SK-N-SH (cell line): ENCODE results near the gene PCBP3. TPM values are rescaled to one million over a fixed set of nuclear protein-coding genes. Genes with fewer than 3 reads are reported as not detected.
A peak's percentile ranks its signal among the peaks of the same experiment; 100 is the strongest.

Experiments used
- CTCF ChIA-PET: fragments of 300-600, 350-600 bp; formaldehyde crosslinking; extraction: SDS; loops from one replicate; lab custom pipeline; 2021; lab: Yijun Ruan, JAX
- POLR2A ChIA-PET: fragments of 350-600 bp; sonication (Branson Sonifier 250); formaldehyde crosslinking; extraction: SDS; loops from one replicate; lab custom pipeline; 2020; ENCODE audit warnings: antibody characterized with exemption, inconsistent platforms; lab: Yijun Ruan, JAX
- DNase-seq: peaks from one replicate; pipeline ENCODE4 v3.0.0; 2012
- H2AFZ ChIP-seq: fragments of 200-600 bp; sonication (generic); 2 replicates; pipeline ENCODE4 v1.8.1; 2016; ENCODE audit warnings: antibody characterized with exemption, mild to moderate bottlenecking, low read depth
- H3F3A ChIP-seq: fragments of 200-600 bp; sonication (generic); replicated peaks from 2 replicates; pipeline ENCODE3; 2016; ENCODE audit warnings: antibody characterized with exemption, mild to moderate bottlenecking; ENCODE audit not compliant: insufficient read depth
- H3K27ac ChIP-seq, 2 experiments: fragments of 200-500 bp in 1 of 2; fragments of 200-600 bp in 1 of 2; sonication (Bioruptor generic) in 1 of 2; sonication (generic), shearing (Covaris generic) in 1 of 2; 2 replicates each; pipeline versions ENCODE4 v1.5.1 to v1.6.1; 2014 to 2016; ENCODE audit warnings: low read depth in 2 of 2, inconsistent platforms in 1 of 2, low read length in 1 of 2, mild to moderate bottlenecking in 1 of 2, mixed read lengths in 1 of 2
- H3K27me3 ChIP-seq: fragments of 200-600 bp; sonication (generic), shearing (Covaris generic); 2 replicates; pipeline ENCODE4 v1.6.1; 2016; ENCODE audit warnings: mixed run types; ENCODE audit not compliant: insufficient read depth
- H3K36me3 ChIP-seq, 2 experiments: fragments of 200-500 bp in 1 of 2; fragments of 200-600 bp in 1 of 2; sonication (Bioruptor generic) in 1 of 2; sonication (generic) in 1 of 2; replicated peaks in 1 of 2; 2 replicates each; pipeline versions ENCODE3 to v1.5.1; 2014 to 2016; ENCODE audit warnings: low read length in 1 of 2, mild to moderate bottlenecking in 1 of 2; ENCODE audit not compliant: insufficient read depth in 2 of 2, control insufficient read depth in 1 of 2
- H3K4me1 ChIP-seq, 2 experiments: fragments of 200-500 bp in 1 of 2; fragments of 200-600 bp in 1 of 2; sonication (Bioruptor generic) in 1 of 2; sonication (generic), shearing (Covaris generic) in 1 of 2; 2 replicates each; pipeline versions ENCODE4 v1.5.1 to v1.6.1; 2014 to 2016; ENCODE audit warnings: low read depth in 1 of 2, low read length in 1 of 2, mixed run types in 1 of 2; ENCODE audit not compliant: insufficient read depth in 2 of 2, control insufficient read depth in 1 of 2
- H3K4me2 ChIP-seq: fragments of 200-600 bp; sonication (generic), shearing (Covaris generic); 2 replicates; pipeline ENCODE4 v1.6.1; 2017; ENCODE audit warnings: mixed run types
- H3K4me3 ChIP-seq, 2 experiments: fragments of 200-500 bp in 1 of 2; fragments of 200-600 bp in 1 of 2; sonication (Bioruptor generic) in 1 of 2; sonication (generic), shearing (Covaris generic) in 1 of 2; 2 replicates each; pipeline versions ENCODE4 v1.5.1 to v1.8.1; 2014 to 2016; ENCODE audit warnings: low read depth in 2 of 2, inconsistent platforms in 1 of 2, low read length in 1 of 2, mild to moderate bottlenecking in 1 of 2, mixed read lengths in 1 of 2, moderate library complexity in 1 of 2
- H3K79me2 ChIP-seq: fragments of 200-600 bp; sonication (generic); 2 replicates; pipeline ENCODE4 v1.8.1; 2017; ENCODE audit warnings: mild to moderate bottlenecking; ENCODE audit not compliant: insufficient read depth
- H3K9ac ChIP-seq: fragments of 200-600 bp; sonication (generic); 2 replicates; pipeline ENCODE4 v1.6.1; 2017; ENCODE audit warnings: mixed run types
- H3K9me2 ChIP-seq: fragments of 200-600 bp; sonication (generic); 2 replicates; pipeline ENCODE4 v1.6.1; 2017; ENCODE audit warnings: mixed run types
- H3K9me3 ChIP-seq: fragments of 200-600 bp; sonication (generic); 2 replicates; pipeline ENCODE4 v1.6.1; 2017; ENCODE audit warnings: mixed run types, mild to moderate bottlenecking, moderate library complexity
- H4K20me1 ChIP-seq: fragments of 200-600 bp; sonication (generic); 2 replicates; pipeline ENCODE4 v1.6.1; 2017; ENCODE audit warnings: mild to moderate bottlenecking, mixed run types; ENCODE audit not compliant: insufficient read depth
- CHD2 ChIP-seq: fragments of 150-350 bp; IDR thresholded peaks from 2 replicates; pipeline ENCODE4 v1.6.1; 2018; ENCODE audit warnings: low read length; ENCODE audit not compliant: partially characterized antibody
- ELF1 ChIP-seq: IDR thresholded peaks from 2 replicates; pipeline ENCODE4 v1.4.0; 2012
- EP300 ChIP-seq, 2 experiments: IDR thresholded peaks; 2 replicates each; pipeline versions ENCODE4 v1.4.0 to v1.6.1; 2012; ENCODE audit warnings: borderline replicate concordance in 1 of 2, low read depth in 1 of 2, low read length in 1 of 2
- EZH2phosphoT487 ChIP-seq: fragments of 200-600 bp; sonication (generic); IDR thresholded peaks from 2 replicates; pipeline ENCODE4 v1.6.1; 2017; ENCODE audit warnings: low read depth, mixed run types, mild to moderate bottlenecking, antibody characterized with exemption, moderate library complexity, borderline replicate concordance
- FOSL2 ChIP-seq: IDR thresholded peaks from 2 replicates; pipeline ENCODE4 v1.4.0; 2012; ENCODE audit warnings: low read depth, mild to moderate bottlenecking, moderate library complexity, borderline replicate concordance
- FOXJ3 ChIP-seq: sonication (generic); formaldehyde crosslinking; IDR thresholded peaks from 2 replicates; pipeline ENCODE4 v1.5.1; 2020; ENCODE audit warnings: mild to moderate bottlenecking, missing genetic modification reagents
- FOXM1 ChIP-seq: IDR thresholded peaks from 2 replicates; pipeline ENCODE4 v1.4.0; 2012; ENCODE audit warnings: low read depth, mild to moderate bottlenecking
- MXI1 ChIP-seq: IDR thresholded peaks from 2 replicates; pipeline ENCODE4 v1.6.1; 2012; ENCODE audit warnings: mild to moderate bottlenecking, low read depth, low read length, improper control_type of control experiment
- NFIC ChIP-seq: IDR thresholded peaks from 2 replicates; pipeline ENCODE4 v1.4.0; 2012; ENCODE audit warnings: borderline replicate concordance
- POLR2AphosphoS5 ChIP-seq: IDR thresholded peaks from 2 replicates; pipeline ENCODE4 v1.6.1; 2012; ENCODE audit warnings: low read depth, low read length
- RCOR1 ChIP-seq: fragments of 150-350 bp; IDR thresholded peaks from 2 replicates; pipeline ENCODE4 v1.6.1; 2017; ENCODE audit warnings: antibody characterized with exemption, low read length
- RXRA ChIP-seq: IDR thresholded peaks from 2 replicates; pipeline ENCODE4 v1.4.0; 2012; ENCODE audit warnings: low read depth, mild to moderate bottlenecking, borderline replicate concordance
- SIN3A ChIP-seq: IDR thresholded peaks from 2 replicates; pipeline ENCODE4 v1.6.1; 2012; ENCODE audit warnings: low read depth, mild to moderate bottlenecking, low read length, moderate library complexity, borderline replicate concordance
- SMC3 ChIP-seq: IDR thresholded peaks from 2 replicates; pipeline ENCODE4 v1.6.1; 2012; ENCODE audit warnings: low read depth, low read length, improper control_type of control experiment
- WGBS: methylation state at CpG from one replicate; pipeline ENCODE4 v1.1.6; 2017; ENCODE audit warnings: low lambda C conversion rate; 5-methylcytosine and 5-hydroxymethylcytosine counted together
- polyA plus RNA-seq, 3 experiments: library from polyadenylated mRNA; depleted of rRNA; stranded (reverse); fragments of >200 nt; gene quantifications; 2 replicates each; pipeline ENCODE4 v1.2.3, GENCODE V29; 2012
- TF ChIP-seq, protein P1 (sequence below): IDR thresholded peaks from 2 replicates; pipeline ENCODE4 v1.6.1; 2012; ENCODE audit warnings: mild to moderate bottlenecking, low read depth, low read length, moderate library complexity
- TF ChIP-seq, protein P2 (sequence below): IDR thresholded peaks from 2 replicates; pipeline ENCODE4 v1.4.0; 2012; ENCODE audit warnings: low read depth, borderline replicate concordance

PCBP3 gene
- polyA plus RNA-seq, 1 of the 3 experiments (the other 2 are of a cell fraction), result 9.5 TPM

DNA sequence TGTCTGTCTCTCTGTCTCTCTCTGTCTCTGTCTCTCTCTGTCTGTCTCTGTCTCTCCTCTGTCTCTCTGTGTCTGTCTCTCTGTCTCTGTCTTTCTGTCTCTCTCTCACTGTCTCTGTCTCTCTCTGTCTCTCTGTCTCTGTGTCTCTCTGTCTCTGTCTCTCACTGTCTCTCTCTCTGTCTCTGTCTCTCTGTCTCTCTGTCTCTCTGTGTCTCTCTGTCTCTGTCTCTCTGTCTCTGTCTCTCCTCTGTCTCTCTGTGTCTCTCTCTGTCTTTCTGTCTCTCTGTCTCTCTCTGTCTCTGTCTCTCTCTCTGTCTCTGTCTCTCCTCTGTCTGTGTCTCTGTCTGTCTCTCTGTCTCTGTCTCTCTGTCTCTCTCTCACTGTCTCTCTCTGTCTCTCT, 337.2 kb downstream of the PCBP3 start:
- Histone ChIP-seq H2AFZ (peak overlapping the region; percentile 67; the same call in 1 of the 2 replicates), H3F3A (peaks cover 11% of the 10 kb centered on the region), H3K27me3 (no peaks in the 10 kb centered on the region), H4K20me1 (no peaks in the 10 kb centered on the region), H3K27ac (peak overlapping the region; percentile 74 to 84; a peak in 3 of 4 replicates), H3K9ac (peak overlapping the region; percentile 57; the same call in 1 of the 2 replicates), H3K9me3 (no peaks in the 10 kb centered on the region), H3K36me3 (peaks cover 0 to 7% of the 10 kb centered on the region in 2 experiments), H3K4me3 (peak overlapping the region; percentile 40 to 58; a peak in 3 of 4 replicates), H3K4me1 (peaks cover 7 to 32% of the 10 kb centered on the region in 2 experiments; a peak in 2 of 4 replicates), H3K4me2 (peak overlapping the region; percentile 72), H3K79me2 (peaks cover 12% of the 10 kb centered on the region), H3K9me2 (no peaks in the 10 kb centered on the region)
- POLR2A ChIA-PET, result interaction anchor here (1.1 to 1.2 kb wide), 3 partner anchors 8 to 60 kb away, joined by 3 to 7 read pairs (median 3); no protein-coding TSS in a partner anchor
- CTCF ChIA-PET, result interaction anchor here (0.8 to 2.8 kb wide), 2 partner anchors 7 to 9 kb away, joined by 4 to 8 read pairs; no protein-coding TSS in a partner anchor
- no peak for TF ChIP-seq MXI1
- no peak for TF ChIP-seq RXRA
- no peak for TF ChIP-seq FOXM1
- no peak for TF ChIP-seq EZH2phosphoT487
- TF ChIP-seq, protein P1, sequence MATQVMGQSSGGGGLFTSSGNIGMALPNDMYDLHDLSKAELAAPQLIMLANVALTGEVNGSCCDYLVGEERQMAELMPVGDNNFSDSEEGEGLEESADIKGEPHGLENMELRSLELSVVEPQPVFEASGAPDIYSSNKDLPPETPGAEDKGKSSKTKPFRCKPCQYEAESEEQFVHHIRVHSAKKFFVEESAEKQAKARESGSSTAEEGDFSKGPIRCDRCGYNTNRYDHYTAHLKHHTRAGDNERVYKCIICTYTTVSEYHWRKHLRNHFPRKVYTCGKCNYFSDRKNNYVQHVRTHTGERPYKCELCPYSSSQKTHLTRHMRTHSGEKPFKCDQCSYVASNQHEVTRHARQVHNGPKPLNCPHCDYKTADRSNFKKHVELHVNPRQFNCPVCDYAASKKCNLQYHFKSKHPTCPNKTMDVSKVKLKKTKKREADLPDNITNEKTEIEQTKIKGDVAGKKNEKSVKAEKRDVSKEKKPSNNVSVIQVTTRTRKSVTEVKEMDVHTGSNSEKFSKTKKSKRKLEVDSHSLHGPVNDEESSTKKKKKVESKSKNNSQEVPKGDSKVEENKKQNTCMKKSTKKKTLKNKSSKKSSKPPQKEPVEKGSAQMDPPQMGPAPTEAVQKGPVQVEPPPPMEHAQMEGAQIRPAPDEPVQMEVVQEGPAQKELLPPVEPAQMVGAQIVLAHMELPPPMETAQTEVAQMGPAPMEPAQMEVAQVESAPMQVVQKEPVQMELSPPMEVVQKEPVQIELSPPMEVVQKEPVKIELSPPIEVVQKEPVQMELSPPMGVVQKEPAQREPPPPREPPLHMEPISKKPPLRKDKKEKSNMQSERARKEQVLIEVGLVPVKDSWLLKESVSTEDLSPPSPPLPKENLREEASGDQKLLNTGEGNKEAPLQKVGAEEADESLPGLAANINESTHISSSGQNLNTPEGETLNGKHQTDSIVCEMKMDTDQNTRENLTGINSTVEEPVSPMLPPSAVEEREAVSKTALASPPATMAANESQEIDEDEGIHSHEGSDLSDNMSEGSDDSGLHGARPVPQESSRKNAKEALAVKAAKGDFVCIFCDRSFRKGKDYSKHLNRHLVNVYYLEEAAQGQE, result no peak
- no peak for TF ChIP-seq EP300 (IDR thresholded peaks at IDR 0.05; ENCODE audit: borderline replicate concordance in 1 of 2, low read depth in 1 of 2, low read length in 1 of 2)
- DNase-seq, result no peak

DNA sequence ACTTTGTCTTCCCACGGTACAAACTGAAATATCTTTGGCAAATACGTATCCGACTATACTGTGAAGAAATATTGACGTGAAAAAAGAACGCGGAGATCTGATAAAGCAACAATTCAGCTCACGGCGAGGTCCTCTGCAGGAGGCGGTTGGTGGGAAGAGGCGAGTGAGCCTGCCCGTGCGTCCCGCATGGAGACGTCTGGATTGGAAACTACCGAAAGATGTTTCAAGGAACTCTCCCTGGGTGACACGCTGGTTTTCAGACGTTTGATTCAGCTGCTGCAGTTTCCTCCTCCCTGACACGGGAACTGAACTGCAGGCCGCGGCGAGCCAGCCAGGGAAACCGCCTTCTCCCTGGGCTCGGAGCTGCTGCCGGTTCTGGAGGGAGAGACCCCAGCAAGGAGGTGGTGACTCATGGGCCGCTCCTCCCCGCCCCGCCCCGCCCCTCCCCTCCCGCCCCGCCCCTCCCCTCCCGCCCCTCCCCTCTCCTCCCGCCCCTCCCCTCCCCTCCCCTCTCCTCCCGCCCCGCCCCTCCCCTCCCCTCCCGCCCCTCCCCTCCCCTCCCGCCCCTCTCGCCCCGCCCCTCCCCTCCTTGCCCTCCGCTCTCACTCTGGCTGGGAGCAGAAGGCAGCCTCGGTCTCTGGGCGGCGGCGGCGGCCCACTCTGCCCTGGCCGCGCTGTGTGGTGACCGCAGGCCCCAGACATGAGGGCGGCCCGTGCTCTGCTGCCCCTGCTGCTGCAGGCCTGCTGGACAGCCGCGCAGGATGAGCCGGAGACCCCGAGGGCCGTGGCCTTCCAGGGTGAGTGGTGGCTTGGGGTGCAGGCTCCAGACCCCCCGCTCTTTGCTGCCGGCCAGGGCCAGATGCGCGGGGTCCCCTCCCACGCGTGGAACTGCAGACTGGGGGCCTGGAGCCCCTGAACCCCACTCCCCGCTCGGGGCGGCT, 337.9 kb downstream of the PCBP3 start, which contains the start of gene COL6A1:
Gene COL6A1, plus strand, starts transcription at position 620 of the 941 bp plus-strand sequence. Its CDS starts 81 bp downstream, at position 701.
- CTCF ChIA-PET, result interaction anchor here (0.8 to 2.8 kb wide), 3 partner anchors 8 to 162 kb away, joined by 4 to 8 read pairs (median 4); no protein-coding TSS in a partner anchor
- peak; percentile 96 for DNase-seq
- H3K4me1 ChIP-seq, result peaks cover 3 to 32% of the 10 kb centered on the region in 2 experiments; a peak in 1 of 4 replicates
- peaks cover 12% of the 10 kb centered on the region for H3K79me2 ChIP-seq
- WGBS, result 4% methylated on average over 39 of the region's 63 CpGs
- H3K9me3 ChIP-seq, result no peaks in the 10 kb centered on the region
- peaks cover 5 to 7% of the 10 kb centered on the region in 2 experiments for H3K36me3 ChIP-seq
- peak within 1 kb of the TSS; percentile 90 for H3K4me2 ChIP-seq
- H3K27ac ChIP-seq, result peak within 1 kb of the TSS; percentile 77 to 84
- peaks cover 11% of the 10 kb centered on the region for H3F3A ChIP-seq
- no peaks in the 10 kb centered on the region for H3K27me3 ChIP-seq
- H2AFZ ChIP-seq, result peak within 1 kb of the TSS; percentile 85
- peak within 1 kb of the TSS; percentile 86 for H3K9ac ChIP-seq
- peak within 1 kb of the TSS; percentile 69 to 86 for H3K4me3 ChIP-seq
- no peaks in the 10 kb centered on the region for H4K20me1 ChIP-seq
- POLR2A ChIA-PET, result interaction anchor here (1.0 to 1.2 kb wide), 5 partner anchors 9 to 59 kb away, joined by 3 to 7 read pairs (median 3); no protein-coding TSS in a partner anchor
- no peaks in the 10 kb centered on the region for H3K9me2 ChIP-seq
- 0 out of 2 replicates have a peak, but pooled peaks have one; percentile 3 for TF ChIP-seq RCOR1
- TF ChIP-seq NFIC, result no peak
- no peak for TF ChIP-seq ELF1
- TF ChIP-seq MXI1, result peak; percentile 53; the same call in 1 of the 2 replicates
- peak; percentile 69; the same call in 1 of the 2 replicates for TF ChIP-seq POLR2AphosphoS5
- TF ChIP-seq, protein P2, sequence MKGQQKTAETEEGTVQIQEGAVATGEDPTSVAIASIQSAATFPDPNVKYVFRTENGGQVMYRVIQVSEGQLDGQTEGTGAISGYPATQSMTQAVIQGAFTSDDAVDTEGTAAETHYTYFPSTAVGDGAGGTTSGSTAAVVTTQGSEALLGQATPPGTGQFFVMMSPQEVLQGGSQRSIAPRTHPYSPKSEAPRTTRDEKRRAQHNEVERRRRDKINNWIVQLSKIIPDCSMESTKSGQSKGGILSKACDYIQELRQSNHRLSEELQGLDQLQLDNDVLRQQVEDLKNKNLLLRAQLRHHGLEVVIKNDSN, result no peak
- TF ChIP-seq, protein P1, result 0 out of 2 replicates have a peak, but pooled peaks have one; percentile 15
- TF ChIP-seq FOSL2, result no peak; the same call in 1 of the 2 replicates
- no peak for TF ChIP-seq SIN3A
- no peak for TF ChIP-seq CHD2
- no peak for TF ChIP-seq SMC3
- no peak for TF ChIP-seq FOXJ3 (CRISPR knock-in tag)
